OCI-LY1 (cell line): ENCODE data around the gene CCND3.
A peak's percentile ranks its signal among the peaks of the same experiment; 100 is the strongest.

ENCODE experiments used
- H2AFZ ChIP-seq: fragments of 200-600 bp; sonication (generic), shearing (Covaris generic); 2 replicates; pipeline ENCODE4 v1.6.0; 2014; ENCODE audit warnings: antibody characterized with exemption, mild to moderate bottlenecking, low read length
- H3F3A ChIP-seq: fragments of 200-600 bp; sonication (generic), shearing (Covaris generic); 2 replicates; pipeline ENCODE4 v1.6.0; 2014; ENCODE audit warnings: mild to moderate bottlenecking, antibody characterized with exemption, low read length, moderate library complexity; ENCODE audit not compliant: insufficient read depth
- H3K27ac ChIP-seq: fragments of 200-600 bp; sonication (generic); 2 replicates; pipeline ENCODE4 v1.5.1; 2014; ENCODE audit warnings: low read length, mixed run types, mild to moderate bottlenecking, low read depth; ENCODE audit not compliant: poor library complexity, severe bottlenecking
- H3K27me3 ChIP-seq: fragments of 200-600 bp; sonication (generic); 2 replicates; pipeline ENCODE4 v1.6.0; 2014; ENCODE audit warnings: antibody characterized with exemption, mild to moderate bottlenecking, low read length, moderate library complexity; ENCODE audit not compliant: insufficient read depth
- H3K36me3 ChIP-seq: fragments of 200-600 bp; sonication (generic); 2 replicates; pipeline ENCODE4 v1.6.1; 2014; ENCODE audit warnings: mild to moderate bottlenecking, antibody characterized with exemption, low read length, moderate library complexity, mixed read lengths; ENCODE audit not compliant: insufficient read depth
- H3K4me1 ChIP-seq: fragments of 200-600 bp; sonication (generic); 2 replicates; pipeline ENCODE4 v1.5.1; 2014; ENCODE audit warnings: mild to moderate bottlenecking, low read length, moderate library complexity; ENCODE audit not compliant: insufficient read depth, severe bottlenecking
- H3K4me2 ChIP-seq: fragments of 200-600 bp; sonication (generic), shearing (Covaris generic); 2 replicates; pipeline ENCODE4 v1.6.1; 2014; ENCODE audit warnings: low read length
- H3K4me3 ChIP-seq: fragments of 200-600 bp; sonication (generic); 2 replicates; pipeline ENCODE4 v1.5.1; 2014; ENCODE audit warnings: low read length, low read depth, mild to moderate bottlenecking, mixed read lengths; ENCODE audit not compliant: poor library complexity, severe bottlenecking
- H3K79me2 ChIP-seq: fragments of 200-600 bp; shearing (Covaris generic); 2 replicates; pipeline ENCODE4 v1.6.1; 2016; ENCODE audit warnings: mixed run types, low read length, mixed read lengths; ENCODE audit not compliant: insufficient read depth
- H3K9ac ChIP-seq: fragments of 200-600 bp; sonication (generic), shearing (Covaris generic); 2 replicates; pipeline ENCODE4 v1.6.1; 2014; ENCODE audit warnings: mild to moderate bottlenecking, low read length, mixed read lengths
- H3K9me2 ChIP-seq: fragments of 200-600 bp; sonication (generic), shearing (Covaris generic); 2 replicates; pipeline ENCODE4 v1.6.1; 2014; ENCODE audit warnings: low read depth, mild to moderate bottlenecking, low read length, mixed read lengths
- H3K9me3 ChIP-seq: fragments of 200-600 bp; shearing (Covaris generic); 2 replicates; pipeline ENCODE4 v1.6.1; 2014; ENCODE audit warnings: low read length, mixed read lengths
- H4K20me1 ChIP-seq: fragments of 200-600 bp; sonication (generic), shearing (Covaris generic); 2 replicates; pipeline ENCODE4 v1.6.0; 2016; ENCODE audit warnings: mild to moderate bottlenecking, low read length; ENCODE audit not compliant: insufficient read depth
- EZH2 ChIP-seq: fragments of 200-600 bp; sonication (generic), shearing (Covaris generic); IDR thresholded peaks from 2 replicates; pipeline ENCODE4 v1.8.0; 2017; ENCODE audit warnings: borderline replicate concordance, mixed run types, mild to moderate bottlenecking, antibody characterized with exemption, low read length, moderate library complexity, mixed read lengths
- TF ChIP-seq, protein P1 (sequence below): fragments of 200-600 bp; sonication (generic), shearing (Covaris generic); IDR thresholded peaks from 2 replicates; pipeline ENCODE4 v1.5.1; 2017; ENCODE audit warnings: mild to moderate bottlenecking, antibody characterized with exemption, low read length, moderate library complexity, mixed read lengths

The CCND3 gene

DNA sequence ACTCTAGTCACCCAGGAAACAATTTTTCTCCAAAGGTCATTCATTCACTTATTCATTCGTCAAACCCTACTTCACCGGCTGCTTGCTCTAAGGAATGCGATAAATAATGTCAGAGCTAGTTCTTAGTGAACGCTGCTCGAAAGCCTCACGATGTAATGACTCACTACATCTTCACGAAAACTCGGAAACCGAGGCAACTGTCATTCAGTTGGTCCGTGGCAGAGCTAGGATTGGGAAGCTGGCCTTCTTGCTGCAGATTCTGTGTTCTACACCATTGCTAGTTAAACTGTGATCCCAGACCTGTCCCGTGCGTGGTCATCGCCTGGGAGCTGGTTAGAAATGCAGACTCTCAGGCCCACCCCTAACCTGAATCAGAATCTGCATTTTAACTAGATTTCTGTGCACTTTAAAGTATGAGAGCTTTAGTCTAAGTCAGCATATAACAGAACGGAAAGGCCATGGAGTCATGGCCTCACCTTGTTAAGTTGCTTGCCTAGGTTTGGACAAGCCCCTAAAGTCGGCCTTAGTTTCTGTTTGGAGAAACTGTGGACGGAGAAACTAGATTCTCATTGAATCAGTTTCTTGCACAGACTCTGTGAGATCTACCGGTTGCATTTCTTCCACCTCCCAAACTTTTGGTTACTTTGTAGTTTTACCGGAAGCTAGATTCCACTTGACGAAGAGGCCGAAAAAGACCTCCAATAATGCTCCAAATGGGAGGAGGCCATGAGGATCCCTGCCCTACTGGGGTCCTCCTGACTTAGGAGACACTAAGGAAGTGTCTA, 651 bp upstream of the CCND3 start:
- Histone ChIP-seq H4K20me1 (no peaks in the 10 kb centered on the region), H3K36me3 (peaks cover 4% of the 10 kb centered on the region; the same call in 1 of the 2 replicates), H3K79me2 (no peaks in the 10 kb centered on the region), H2AFZ (peak overlapping the region; percentile 52), H3K27me3 (no peaks in the 10 kb centered on the region), H3K4me2 (peak overlapping the region; percentile 93), H3K9me3 (no peaks in the 10 kb centered on the region), H3K4me1 (peaks cover 36% of the 10 kb centered on the region), H3K4me3 (peak overlapping the region; percentile 93), H3K9ac (peak overlapping the region; percentile 66), H3K27ac (peak overlapping the region; percentile 8), H3K9me2 (no peaks in the 10 kb centered on the region), H3F3A (no peaks in the 10 kb centered on the region)
- TF ChIP-seq, protein P1, sequence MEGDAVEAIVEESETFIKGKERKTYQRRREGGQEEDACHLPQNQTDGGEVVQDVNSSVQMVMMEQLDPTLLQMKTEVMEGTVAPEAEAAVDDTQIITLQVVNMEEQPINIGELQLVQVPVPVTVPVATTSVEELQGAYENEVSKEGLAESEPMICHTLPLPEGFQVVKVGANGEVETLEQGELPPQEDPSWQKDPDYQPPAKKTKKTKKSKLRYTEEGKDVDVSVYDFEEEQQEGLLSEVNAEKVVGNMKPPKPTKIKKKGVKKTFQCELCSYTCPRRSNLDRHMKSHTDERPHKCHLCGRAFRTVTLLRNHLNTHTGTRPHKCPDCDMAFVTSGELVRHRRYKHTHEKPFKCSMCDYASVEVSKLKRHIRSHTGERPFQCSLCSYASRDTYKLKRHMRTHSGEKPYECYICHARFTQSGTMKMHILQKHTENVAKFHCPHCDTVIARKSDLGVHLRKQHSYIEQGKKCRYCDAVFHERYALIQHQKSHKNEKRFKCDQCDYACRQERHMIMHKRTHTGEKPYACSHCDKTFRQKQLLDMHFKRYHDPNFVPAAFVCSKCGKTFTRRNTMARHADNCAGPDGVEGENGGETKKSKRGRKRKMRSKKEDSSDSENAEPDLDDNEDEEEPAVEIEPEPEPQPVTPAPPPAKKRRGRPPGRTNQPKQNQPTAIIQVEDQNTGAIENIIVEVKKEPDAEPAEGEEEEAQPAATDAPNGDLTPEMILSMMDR, result no peak
- no peak for TF ChIP-seq EZH2

DNA sequence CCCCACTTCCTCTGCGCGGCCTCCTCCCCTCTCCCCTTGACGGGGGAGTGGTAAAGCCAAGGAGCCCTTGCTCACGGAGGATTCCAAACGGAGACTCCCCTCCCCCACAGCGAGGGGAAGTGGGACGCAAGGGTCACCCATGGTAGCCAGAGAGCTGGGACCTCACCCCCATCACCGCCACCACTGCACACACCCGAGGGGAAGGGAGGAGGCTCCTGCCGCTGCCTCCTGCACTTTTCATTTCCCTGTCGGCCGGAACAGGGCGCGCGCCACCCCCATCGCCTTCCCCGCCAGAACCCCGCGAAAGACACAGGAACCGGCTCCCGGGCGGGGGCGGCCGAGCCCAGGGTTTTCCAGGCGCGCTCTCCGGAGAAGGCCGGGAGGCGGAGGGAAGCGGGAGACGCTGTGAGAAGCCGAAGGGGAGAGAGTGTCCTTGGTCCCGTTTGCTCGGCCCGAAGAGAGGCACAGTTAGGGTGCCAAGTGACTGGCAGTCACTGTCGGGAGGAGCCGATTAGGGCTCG, 789 bp downstream of the CCND3 start:
- Histone ChIP-seq H3K36me3 (peaks cover 15% of the 10 kb centered on the region; the same call in 1 of the 2 replicates), H3F3A (no peaks in the 10 kb centered on the region), H3K4me2 (peak overlapping the region; percentile 93), H3K9me3 (no peaks in the 10 kb centered on the region), H3K27me3 (no peaks in the 10 kb centered on the region), H3K4me3 (peak overlapping the region; percentile 93), H3K9me2 (no peaks in the 10 kb centered on the region), H3K9ac (peak overlapping the region; percentile 76), H2AFZ (no peak overlapping the region), H3K27ac (no peak overlapping the region), H3K4me1 (peaks cover 36% of the 10 kb centered on the region), H4K20me1 (no peaks in the 10 kb centered on the region), H3K79me2 (no peaks in the 10 kb centered on the region)
- TF ChIP-seq, protein P1, result no peak
- no peak for TF ChIP-seq EZH2

DNA sequence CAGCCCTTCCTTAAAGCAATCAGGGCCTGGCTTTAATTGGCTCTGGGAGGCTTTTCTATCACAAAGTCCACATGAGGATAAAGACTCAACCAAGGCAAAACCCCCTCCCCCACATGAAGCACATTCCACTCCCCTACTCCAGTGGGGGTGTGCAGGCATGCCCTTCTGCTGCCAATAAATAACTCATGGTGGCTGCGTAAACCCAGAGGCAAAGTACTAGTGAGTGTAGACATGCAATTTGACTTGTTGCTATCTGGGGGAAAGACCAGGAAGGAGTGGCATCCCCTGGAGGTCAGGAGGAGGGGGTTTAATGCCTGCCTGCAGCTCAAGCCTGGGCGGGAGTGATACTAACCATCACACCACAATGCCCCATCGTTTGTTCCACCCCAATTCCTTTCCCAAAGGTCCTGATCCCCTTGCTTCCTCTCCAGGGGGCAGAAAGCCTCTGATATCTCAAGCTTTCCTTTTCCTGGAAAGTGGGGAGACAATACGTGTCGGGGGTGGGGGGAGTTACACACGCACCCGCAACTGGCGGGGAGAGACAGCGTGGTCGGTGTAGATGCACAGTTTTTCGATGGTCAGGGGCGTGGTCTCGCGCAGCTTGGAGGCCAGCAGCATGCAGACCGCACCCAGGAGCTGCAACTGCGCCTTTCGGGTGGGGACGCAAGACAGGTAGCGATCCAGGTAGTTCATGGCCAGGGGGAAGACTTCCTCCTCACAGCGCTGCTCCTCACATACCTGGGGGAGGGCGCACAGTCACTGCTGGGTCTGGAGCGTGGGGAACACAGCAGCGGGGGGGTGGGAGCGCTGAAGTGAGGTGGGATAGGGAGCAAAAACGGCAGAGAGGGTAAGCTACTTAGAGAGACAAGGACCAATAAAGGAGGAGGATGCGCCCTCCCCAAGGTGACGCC, 1.5 kb downstream of the CCND3 start:
- Histone ChIP-seq H2AFZ (no peak overlapping the region), H3K4me3 (peak overlapping the region; percentile 93), H3K27me3 (no peaks in the 10 kb centered on the region), H3K9me3 (no peaks in the 10 kb centered on the region), H3F3A (no peaks in the 10 kb centered on the region), H3K9me2 (no peaks in the 10 kb centered on the region), H4K20me1 (no peaks in the 10 kb centered on the region), H3K4me1 (peaks cover 39% of the 10 kb centered on the region), H3K9ac (peak overlapping the region; percentile 76), H3K4me2 (peak overlapping the region; percentile 93), H3K36me3 (peaks cover 22% of the 10 kb centered on the region; the same call in 1 of the 2 replicates), H3K27ac (no peak overlapping the region), H3K79me2 (no peaks in the 10 kb centered on the region)
- TF ChIP-seq, protein P1, result no peak
